Sigmoid colon (tissue), 4 donors: ENCODE measurements around the gene KLF15.

ENCODE experiments used
- CTCF ChIP-seq, 4 experiments: fragments of 450-650 bp in 3 of 4; fragments of 200-600 bp in 1 of 4; IDR thresholded peaks; one replicate each; pipeline ENCODE4 v1.5.1; 2016 to 2019; ENCODE audit warnings: antibody characterized with exemption in 4 of 4, mild to moderate bottlenecking in 3 of 4, moderate library complexity in 2 of 4
- EP300 ChIP-seq, 4 donors: sonication (generic); formaldehyde crosslinking; IDR thresholded peaks; one replicate each; pipeline ENCODE4 v1.6.1; 2017; ENCODE audit warnings: antibody characterized with exemption in 4 of 4
- POLR2A ChIP-seq, 2 donors: fragments of 450-650 bp; IDR thresholded peaks; one replicate each; pipeline ENCODE4 v1.6.1; 2016; ENCODE audit warnings: antibody characterized with exemption in 2 of 2, mild to moderate bottlenecking in 2 of 2, moderate library complexity in 2 of 2
- POLR2AphosphoS5 ChIP-seq, 4 donors: sonication (generic); formaldehyde crosslinking; IDR thresholded peaks; one replicate each; pipeline ENCODE4 v1.6.1; 2017; ENCODE audit warnings: antibody characterized with exemption in 4 of 4

GRCh38 chr3:126360046-126360713, 3.0 kb upstream of the KLF15 start:
- TF ChIP-seq EP300 (IDR thresholded peaks at IDR 0.05) (no peak), POLR2AphosphoS5 (IDR thresholded peaks at IDR 0.05) (no peak), CTCF (IDR thresholded peaks at IDR 0.05) (no peak), POLR2A (IDR thresholded peaks at IDR 0.05) (no peak)
